ENCODE results near the gene VPS35. TPM values are rescaled to one million over a fixed set of nuclear protein-coding genes. Genes with fewer than 3 reads are reported as not detected.

The VPS35 gene
- total RNA-seq, 6 experiments from 2014 or later: 86.6 to 113 (median 100) TPM

DNA sequence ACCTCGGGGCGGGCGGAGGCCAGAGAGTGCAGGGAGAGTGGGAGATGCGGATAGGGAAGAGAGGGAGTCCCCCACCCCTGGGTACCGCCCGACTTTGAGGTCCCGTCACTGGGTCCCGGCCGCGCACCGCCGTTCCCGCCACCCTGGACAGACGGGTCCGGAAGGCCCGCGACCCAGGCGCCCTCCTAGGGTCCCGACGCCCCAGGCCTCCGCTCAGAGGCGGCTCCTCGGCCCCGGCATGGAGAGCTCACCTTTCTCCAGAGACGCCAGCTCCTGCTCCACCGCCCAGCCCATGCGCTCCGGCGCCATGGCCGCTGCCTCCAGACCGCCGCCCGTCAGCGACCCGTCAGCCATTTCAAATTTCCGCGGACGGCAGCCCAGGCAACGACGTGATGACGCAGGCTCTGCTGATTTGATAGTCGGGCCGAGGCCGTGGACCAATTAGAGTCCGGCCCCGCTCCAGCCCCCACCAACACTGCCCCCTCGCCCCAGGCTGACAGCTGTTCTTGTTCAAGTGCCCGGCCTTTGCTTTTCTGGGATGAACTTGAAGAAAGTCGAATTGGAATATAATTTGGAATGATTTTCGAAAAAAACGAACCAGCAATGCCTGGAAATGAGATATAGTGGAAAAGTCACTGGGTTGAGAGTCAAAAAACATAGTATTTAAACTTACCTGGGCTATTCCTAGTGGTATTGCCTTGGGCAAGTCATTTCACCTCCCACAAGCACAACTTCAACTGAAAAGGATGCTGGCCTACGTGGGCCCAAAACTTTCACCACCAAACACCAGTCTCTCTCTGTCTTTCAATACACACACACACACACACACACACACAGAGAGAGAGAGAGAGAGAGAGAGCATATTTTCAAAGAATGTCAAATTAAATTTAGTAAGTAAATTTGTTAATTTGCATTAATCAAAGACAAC, 67.7 kb downstream of the VPS35 start, which contains the start of gene SHCBP1:
SHCBP1 (minus strand) TSS at position 374 of the 928 bp plus-strand sequence; CDS start at position 354, 20 bp downstream.
- Mint-ChIP-seq H3K4me1 (ENCODE audit: low read depth) (peaks cover 36% of the 10 kb centered on the region), H3K36me3 (ENCODE audit: low read depth) (no peaks in the 10 kb centered on the region), H3K4me3 (peak within 1 kb of the TSS; percentile 96), H3K27me3 (ENCODE audit: insufficient read depth) (no peaks in the 10 kb centered on the region), H3K9me3 (no peaks in the 10 kb centered on the region), H3K27ac (peak within 1 kb of the TSS; percentile 92)
- peak; percentile 85 for DNase-seq
- no peak for TF ChIP-seq CTCF (IDR thresholded peaks at IDR 0.05)

DNA sequence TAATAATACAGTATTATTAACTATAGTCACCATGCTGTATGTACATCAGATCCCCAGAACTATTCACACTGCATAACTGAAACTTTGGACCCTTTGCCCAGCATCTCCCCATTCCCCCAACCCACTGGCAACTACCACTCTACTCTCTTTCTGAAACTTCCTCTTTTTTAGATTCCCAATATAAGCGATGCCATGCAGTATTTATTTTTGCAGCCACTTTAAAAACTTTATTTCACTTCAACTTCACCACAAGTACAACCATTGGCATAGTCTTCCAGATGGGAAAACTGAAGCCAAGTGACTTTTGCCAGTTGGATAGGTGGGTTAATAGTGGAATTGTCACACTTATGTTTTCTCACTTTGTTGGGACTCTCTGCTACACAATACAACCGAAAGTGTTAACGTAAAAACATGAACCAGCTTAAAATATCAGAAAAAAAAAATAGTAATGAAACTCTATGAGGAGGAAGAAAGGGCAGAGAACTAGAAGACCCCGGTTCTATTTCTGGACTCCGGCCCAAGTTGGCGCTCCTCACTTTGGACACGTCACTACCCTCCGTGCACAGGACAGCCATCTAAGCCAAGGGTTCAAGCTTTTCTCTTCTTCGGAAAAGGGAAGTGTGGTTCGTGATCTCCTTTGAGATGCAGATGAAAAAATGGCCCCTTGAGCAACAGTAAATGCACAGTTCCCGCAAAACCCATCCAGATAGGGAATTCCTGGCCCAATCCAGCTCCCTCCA, 68.5 kb downstream of the VPS35 start:
- Mint-ChIP-seq H3K27me3 (ENCODE audit: insufficient read depth) (no peaks in the 10 kb centered on the region), H3K36me3 (ENCODE audit: low read depth) (no peaks in the 10 kb centered on the region), H3K27ac (peak overlapping the region; percentile 92), H3K4me1 (ENCODE audit: low read depth) (peaks cover 36% of the 10 kb centered on the region), H3K9me3 (no peaks in the 10 kb centered on the region), H3K4me3 (peak overlapping the region; percentile 96)
- no peak for TF ChIP-seq CTCF (IDR thresholded peaks at IDR 0.05)
- peak; percentile 13 for DNase-seq

DNA sequence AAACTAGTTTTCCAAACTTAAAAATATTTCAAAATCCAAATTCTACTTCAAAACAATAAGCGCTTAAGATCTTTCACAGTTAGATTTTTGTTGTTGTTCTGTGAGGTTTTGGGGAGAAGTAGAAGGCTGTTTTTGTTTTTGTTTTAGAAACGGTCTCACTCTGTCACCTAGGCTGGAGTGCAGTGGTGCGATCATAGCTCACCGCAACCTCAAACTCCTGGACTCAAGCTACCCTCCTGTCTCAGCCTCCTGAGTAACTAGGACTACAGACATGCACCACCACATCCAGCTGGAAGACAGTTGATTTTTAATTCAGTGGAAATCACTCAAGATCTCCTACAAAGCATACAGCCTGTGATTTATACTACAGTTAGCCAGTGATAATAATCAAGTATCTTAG, 70.5 kb downstream of the VPS35 start:
- Mint-ChIP-seq H3K9me3 (no peaks in the 10 kb centered on the region), H3K4me3 (no peak overlapping the region), H3K27ac (peak overlapping the region; percentile 11; the same call in 1 of the 2 replicates), H3K36me3 (ENCODE audit: low read depth) (peaks cover 4% of the 10 kb centered on the region; the same call in 1 of the 2 replicates), H3K27me3 (ENCODE audit: insufficient read depth) (no peaks in the 10 kb centered on the region), H3K4me1 (ENCODE audit: low read depth) (peaks cover 36% of the 10 kb centered on the region)
- TF ChIP-seq CTCF (IDR thresholded peaks at IDR 0.05): no peak
- no peak for DNase-seq

- TF ChIP-seq CTCF (IDR thresholded peaks at IDR 0.05): no peak
- H3K36me3 Mint-ChIP-seq (ENCODE audit: low read depth): peaks cover 4% of the 10 kb centered on the region; the same call in 1 of the 2 replicates
- H3K27ac Mint-ChIP-seq: no peak overlapping the region
Measured at GRCh38 chr16:46614006-46614405, 75.0 kb downstream of the VPS35 start.

DNA sequence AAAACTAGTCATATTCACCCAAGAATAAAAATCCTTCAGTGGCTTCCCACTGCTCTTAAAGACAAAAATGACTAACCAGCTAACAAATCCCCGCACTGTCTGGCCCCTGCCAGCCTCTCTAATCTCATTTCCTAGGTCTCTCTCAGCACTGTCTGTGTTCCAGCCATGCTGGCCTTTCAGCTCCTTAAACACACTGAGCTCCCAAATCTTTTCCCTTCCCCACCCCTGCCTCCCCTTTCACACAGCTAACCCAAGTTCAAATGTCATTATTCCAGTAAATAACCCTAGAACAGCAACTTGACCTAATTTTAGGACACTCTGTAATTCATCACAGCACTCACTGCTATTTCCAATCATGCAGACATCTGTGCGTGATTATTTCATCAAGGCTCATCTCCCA, 75.6 kb downstream of the VPS35 start:
- TF ChIP-seq CTCF (IDR thresholded peaks at IDR 0.05): no peak
- DNase-seq: no peak
- H3K27ac Mint-ChIP-seq: no peak overlapping the region
- H3K27me3 Mint-ChIP-seq (ENCODE audit: insufficient read depth): no peaks in the 10 kb centered on the region; the same call in 1 of the 2 replicates
- H3K4me3 Mint-ChIP-seq: no peak overlapping the region
- no peaks in the 10 kb centered on the region for H3K9me3 Mint-ChIP-seq
- H3K36me3 Mint-ChIP-seq (ENCODE audit: low read depth): peaks cover 4% of the 10 kb centered on the region; the same call in 1 of the 2 replicates
- no peaks in the 10 kb centered on the region; the same call in 1 of the 2 replicates for H3K4me1 Mint-ChIP-seq (ENCODE audit: low read depth)

More at GRCh38 chr16:46614006-46614405, 75.0 kb downstream of the VPS35 start:
- Mint-ChIP-seq H3K9me3 (no peaks in the 10 kb centered on the region), H3K27me3 (ENCODE audit: insufficient read depth) (no peaks in the 10 kb centered on the region; the same call in 1 of the 2 replicates), H3K4me3 (no peak overlapping the region), H3K4me1 (ENCODE audit: low read depth) (peaks cover 6% of the 10 kb centered on the region)
- DNase-seq: no peak

Data from HFFc6 (cell line).